Thyroid gland (tissue), 4 donors: ENCODE measurements around the gene TRIM52. TPM values are rescaled to one million over a fixed set of nuclear protein-coding genes. Genes with fewer than 3 reads are reported as not detected.

Experiments used
- DNase-seq, 2 donors: peaks; one replicate each; pipeline ENCODE4 v3.0.0-alpha.2; 2019
- H3K27ac ChIP-seq, 3 donors: fragments of 200-600 bp; sonication (generic); 1 replicate in 2 of 3; 2 replicates in 1 of 3; pipeline ENCODE4 v1.5.1; 2016 to 2019; ENCODE audit warnings: mild to moderate bottlenecking in 1 of 3, moderate library complexity in 1 of 3
- H3K27me3 ChIP-seq: fragments of 200-600 bp; sonication (generic); one replicate; pipeline ENCODE4 v1.5.1; 2019
- H3K36me3 ChIP-seq, 2 donors: fragments of 200-600 bp; sonication (generic); one replicate each; pipeline ENCODE4 v1.5.1; 2016 to 2019
- H3K4me1 ChIP-seq, 2 donors: fragments of 200-600 bp; sonication (generic); one replicate each; pipeline ENCODE4 v1.5.1; 2017 to 2019
- H3K4me3 ChIP-seq, 3 donors: fragments of 200-600 bp; sonication (generic); replicated peaks in 1 of 3; 1 replicate in 2 of 3; 2 replicates in 1 of 3; pipeline ENCODE4 v1.5.1; 2016; ENCODE audit warnings: mild to moderate bottlenecking in 1 of 3
- H3K9me3 ChIP-seq: fragments of 200-600 bp; sonication (generic); one replicate; pipeline ENCODE4 v1.5.1; 2017
- CTCF ChIP-seq, 6 experiments: fragments of 200-600 bp in 3 of 6; fragments of 450-650 bp in 3 of 6; sonication (generic) in 3 of 6; IDR thresholded peaks; one replicate each; pipeline ENCODE4 v1.5.1; 2016 to 2019; ENCODE audit warnings: antibody characterized with exemption in 6 of 6, mild to moderate bottlenecking in 2 of 6, inconsistent platforms in 1 of 6, moderate library complexity in 1 of 6
- POLR2A ChIP-seq, 2 donors: fragments of 450-650 bp; IDR thresholded peaks; one replicate each; pipeline ENCODE4 v1.6.1; 2017; ENCODE audit warnings: antibody characterized with exemption in 2 of 2, mild to moderate bottlenecking in 2 of 2, moderate library complexity in 1 of 2
- WGBS, 2 donors: methylation state at CpG; one replicate each; pipeline ENCODE4 v1.1.5; 2017; 5-methylcytosine and 5-hydroxymethylcytosine counted together
- intact Hi-C: fragments of 100-400 bp; cut with DNase I; formaldehyde crosslinking; loops from one replicate; pipeline ENCODE4 v1.15.1; 2023
- total RNA-seq, 4 donors: library from RNA; depleted of rRNA; stranded (reverse); fragments of >200 nt; gene quantifications; one replicate each; pipeline ENCODE4 v1.2.3, GENCODE V29; 2016

TRIM52 gene
- total RNA-seq, 4 donors from 2014 or later: 14.8 to 30.8 (median 23.8) TPM

- Histone ChIP-seq H3K9me3 (no peaks in the 10 kb centered on the region), H3K4me3 (no peak overlapping the region), H3K36me3 (peaks cover 31 to 48% of the 10 kb centered on the region in 2 donors), H3K4me1 (peaks cover 1 to 3% of the 10 kb centered on the region in 2 donors), H3K27ac (no peak overlapping the region), H3K27me3 (no peaks in the 10 kb centered on the region)
- TF ChIP-seq POLR2A (IDR thresholded peaks at IDR 0.05): no peak
- no peak for TF ChIP-seq CTCF (IDR thresholded peaks at IDR 0.05)
- WGBS, 2 donors: 90 to 93% methylated on average over 7 of the region's 7 CpGs
- intact Hi-C loops: no loop called here
- no peak for DNase-seq
Measured at GRCh38 chr5:181231432-181231831, 29.5 kb downstream of the TRIM52 start.

GRCh38 chr5:181230551-181230950 is 30.4 kb downstream of the TRIM52 start:
- no peak for DNase-seq
- whole genome bisulfite sequencing, 2 donors: 89% methylated on average over 6 of the region's 6 CpGs
- peaks cover 22 to 39% of the 10 kb centered on the region in 2 donors for H3K36me3 ChIP-seq
- peaks cover 7 to 10% of the 10 kb centered on the region in 2 donors for H3K4me1 ChIP-seq
- intact Hi-C loops: no loop called here
- no peak overlapping the region for H3K4me3 ChIP-seq
- no peaks in the 10 kb centered on the region for H3K9me3 ChIP-seq
- H3K27ac ChIP-seq: no peak overlapping the region
- TF ChIP-seq POLR2A (IDR thresholded peaks at IDR 0.05): no peak
- no peak for TF ChIP-seq CTCF (IDR thresholded peaks at IDR 0.05)
- no peaks in the 10 kb centered on the region for H3K27me3 ChIP-seq

GRCh38 chr5:181229996-181230395 is 30.9 kb downstream of the TRIM52 start:
- TF ChIP-seq POLR2A (IDR thresholded peaks at IDR 0.05) (no peak), CTCF (IDR thresholded peaks at IDR 0.05) (no peak)
- Histone ChIP-seq H3K36me3 (peaks cover 16 to 34% of the 10 kb centered on the region in 2 donors), H3K4me1 (peaks cover 7 to 13% of the 10 kb centered on the region in 2 donors), H3K9me3 (no peaks in the 10 kb centered on the region), H3K27me3 (no peaks in the 10 kb centered on the region), H3K27ac (no peak overlapping the region), H3K4me3 (no peak overlapping the region)
- DNase-seq: no peak
- intact Hi-C loops: no loop called here
- 94 to 95% methylated on average over 13 of the region's 13 CpGs for WGBS, 2 donors

- DNase-seq: no peak
- H3K36me3 ChIP-seq: no peaks in the 10 kb centered on the region
- WGBS, 2 donors: 68 to 73% methylated on average over 22 of the region's 22 CpGs
- peak overlapping the region in 2 of 3 donors; percentile 81 to 85 for H3K4me3 ChIP-seq
- no peaks in the 10 kb centered on the region for H3K9me3 ChIP-seq
- H3K27ac ChIP-seq: peak overlapping the region in 2 of 3 donors; percentile 91 to 95
- TF ChIP-seq CTCF (IDR thresholded peaks at IDR 0.05) (no peak), POLR2A (IDR thresholded peaks at IDR 0.05) (no peak)
- intact Hi-C loops: loop anchor here (5.0 kb wide), 1 partner anchor 37 kb away; no protein-coding TSS in a partner anchor
- H3K4me1 ChIP-seq: peaks cover 19 to 28% of the 10 kb centered on the region in 2 donors
- no peaks in the 10 kb centered on the region for H3K27me3 ChIP-seq
Measured at GRCh38 chr5:181224390-181225229, 36.3 kb downstream of the TRIM52 start.
